HG03354 (cell line): ENCODE data around the gene GNB4.

Source experiments
- ATAC-seq: cut with Tn5 transposase; IDR thresholded peaks from one replicate; pipeline ENCODE4 v1.9.1; 2021; ENCODE audit warnings: mild to moderate bottlenecking; ENCODE audit not compliant: unreplicated experiment, poor library complexity, severe bottlenecking

Gene GNB4

GRCh38 chr3:179446501-179446900 is 4.8 kb downstream of the GNB4 start:
- no peak for ATAC-seq

GRCh38 chr3:179438841-179439240 is 12.4 kb downstream of the GNB4 start:
- ATAC-seq: peak; percentile 81

GRCh38 chr3:179436517-179436916 is 14.8 kb downstream of the GNB4 start:
- ATAC-seq: no peak

- no peak for ATAC-seq
Observed at GRCh38 chr3:179432451-179432850, 18.8 kb downstream of the GNB4 start.

- ATAC-seq: no peak
Observed at GRCh38 chr3:179432021-179432420, 19.2 kb downstream of the GNB4 start.

GRCh38 chr3:179430277-179430870 is 20.9 kb downstream of the GNB4 start:
- no peak for ATAC-seq

GRCh38 chr3:179428876-179429548 is 22.3 kb downstream of the GNB4 start:
- ATAC-seq: no peak

- ATAC-seq: no peak
Observed at GRCh38 chr3:179425075-179425474, 26.2 kb downstream of the GNB4 start.

- ATAC-seq: no peak
Observed at GRCh38 chr3:179421500-179421899, 29.8 kb downstream of the GNB4 start.

GRCh38 chr3:179418610-179419009 is 32.7 kb downstream of the GNB4 start:
- no peak for ATAC-seq

- ATAC-seq: no peak
Observed at GRCh38 chr3:179416681-179417080, 34.6 kb downstream of the GNB4 start.

GRCh38 chr3:179415377-179415776 is 35.9 kb downstream of the GNB4 start:
- ATAC-seq: no peak

GRCh38 chr3:179414804-179415203 is 36.5 kb downstream of the GNB4 start:
- no peak for ATAC-seq

GRCh38 chr3:179410999-179411398 is 40.3 kb downstream of the GNB4 start:
- ATAC-seq: peak; percentile 62

- no peak for ATAC-seq
Observed at GRCh38 chr3:179410331-179410730, 40.9 kb downstream of the GNB4 start.

- ATAC-seq: no peak
Observed at GRCh38 chr3:179404307-179404706, 47.0 kb downstream of the GNB4 start.

- ATAC-seq: no peak
Observed at GRCh38 chr3:179402963-179403362, 48.3 kb downstream of the GNB4 start.

GRCh38 chr3:179401561-179401960 is 49.7 kb downstream of the GNB4 start:
- ATAC-seq: no peak

GRCh38 chr3:179398574-179399231 is 52.6 kb downstream of the GNB4 start:
- ATAC-seq: no peak

- no peak for ATAC-seq
Observed at GRCh38 chr3:179391906-179392305, 59.4 kb downstream of the GNB4 start.

GRCh38 chr3:179376474-179376873 is 74.8 kb downstream of the GNB4 start:
- no peak for ATAC-seq
